Neuronal stem cell (in vitro differentiated cells): ENCODE measurements around the gene GMPPB.
"Not testable (repeated sequence)": the region's sequence is repeated elsewhere in the genome, so short reads cannot be mapped to it uniquely, and the experiment has no call there.

Experiments used
- DNase-seq: peaks from one replicate; pipeline ENCODE4 v3.0.0-alpha.2; 2013; ENCODE audit warnings: low spot score
- H2AFZ ChIP-seq: one replicate; pipeline ENCODE4 v1.6.1; 2013; ENCODE audit warnings: mild to moderate bottlenecking, low read length, inconsistent platforms
- H2AK5ac ChIP-seq: 2 replicates; pipeline ENCODE4 v1.6.1; 2013; ENCODE audit warnings: low read depth, mild to moderate bottlenecking, inconsistent platforms, low read length, moderate library complexity, mixed read lengths
- H2BK120ac ChIP-seq: 2 replicates; pipeline ENCODE4 v1.6.1; 2013; ENCODE audit warnings: low read depth, mild to moderate bottlenecking, inconsistent platforms, low read length, moderate library complexity, mixed read lengths
- H2BK12ac ChIP-seq: one replicate; pipeline ENCODE4 v1.6.1; 2013; ENCODE audit warnings: low read length, inconsistent platforms
- H2BK15ac ChIP-seq: 2 replicates; pipeline ENCODE4 v1.6.1; 2013; ENCODE audit warnings: mild to moderate bottlenecking, low read length, inconsistent platforms, mixed read lengths
- H2BK5ac ChIP-seq: one replicate; pipeline ENCODE4 v1.6.1; 2013; ENCODE audit warnings: inconsistent platforms, mild to moderate bottlenecking, low read length, moderate library complexity
- H3K14ac ChIP-seq: one replicate; pipeline ENCODE4 v1.6.1; 2013; ENCODE audit warnings: low read length, inconsistent platforms
- H3K18ac ChIP-seq: 2 replicates; pipeline ENCODE4 v1.6.1; 2013; ENCODE audit warnings: low read length, inconsistent platforms
- H3K23ac ChIP-seq: 2 replicates; pipeline ENCODE4 v1.6.1; 2013; ENCODE audit warnings: low read depth, mild to moderate bottlenecking, mixed read lengths, low read length, inconsistent platforms; ENCODE audit not compliant: poor library complexity
- H3K27ac ChIP-seq: replicated peaks from 3 replicates; pipeline ENCODE4 v1.5.1; 2013; ENCODE audit warnings: low read length, inconsistent platforms
- H3K27me3 ChIP-seq, 3 experiments: 2 replicates each; pipeline ENCODE4 v1.6.1; 2013; ENCODE audit warnings: low read length in 3 of 3, mild to moderate bottlenecking in 2 of 3, inconsistent platforms in 1 of 3, low read depth in 1 of 3, mixed read lengths in 1 of 3, moderate library complexity in 1 of 3; ENCODE audit not compliant: control insufficient read depth in 3 of 3, insufficient read depth in 3 of 3
- H3K36me3 ChIP-seq, 2 donors: replicated peaks in 1 of 2; 2 replicates each; pipeline ENCODE4 v1.6.1; 2013; ENCODE audit warnings: low read length in 2 of 2; ENCODE audit not compliant: control insufficient read depth in 2 of 2, insufficient read depth in 2 of 2
- H3K4ac ChIP-seq: 2 replicates; pipeline ENCODE4 v1.6.1; 2013; ENCODE audit warnings: inconsistent platforms, mild to moderate bottlenecking, low read length, moderate library complexity
- H3K4me1 ChIP-seq, 2 donors: 1 replicate in 1 of 2; 2 replicates in 1 of 2; pipeline ENCODE4 v1.6.1; 2013; ENCODE audit warnings: low read length in 2 of 2, low read depth in 1 of 2; ENCODE audit not compliant: control insufficient read depth in 2 of 2, insufficient read depth in 1 of 2
- H3K4me2 ChIP-seq: one replicate; pipeline ENCODE4 v1.6.1; 2013; ENCODE audit warnings: mild to moderate bottlenecking, low read length, inconsistent platforms; ENCODE audit not compliant: insufficient read depth, poor library complexity, severe bottlenecking
- H3K4me3 ChIP-seq, 2 donors: 2 replicates each; pipeline ENCODE4 v1.5.1; 2013; ENCODE audit warnings: low read length in 2 of 2, mild to moderate bottlenecking in 2 of 2, inconsistent platforms in 1 of 2, moderate library complexity in 1 of 2
- H3K79me1 ChIP-seq: one replicate; pipeline ENCODE4 v1.6.1; 2013; ENCODE audit warnings: low read depth, mild to moderate bottlenecking, inconsistent platforms, low read length, moderate library complexity
- H3K9ac ChIP-seq: one replicate; pipeline ENCODE4 v1.6.1; 2013; ENCODE audit warnings: mild to moderate bottlenecking, low read depth, low read length, inconsistent platforms; ENCODE audit not compliant: poor library complexity
- H3K9me3 ChIP-seq, 2 donors: replicated peaks in 1 of 2; 2 replicates each; pipeline versions ENCODE3 to v1.6.1; 2013; ENCODE audit warnings: low read length in 2 of 2, mild to moderate bottlenecking in 2 of 2, inconsistent platforms in 1 of 2, low read depth in 1 of 2, mixed read lengths in 1 of 2, moderate library complexity in 1 of 2; ENCODE audit not compliant: control insufficient read depth in 2 of 2, insufficient read depth in 1 of 2
- H4K8ac ChIP-seq: one replicate; pipeline ENCODE4 v1.6.1; 2013; ENCODE audit warnings: low read depth, mild to moderate bottlenecking, inconsistent platforms, low read length, moderate library complexity
- H4K91ac ChIP-seq: one replicate; pipeline ENCODE4 v1.6.1; 2013; ENCODE audit warnings: low read length, low read depth, mild to moderate bottlenecking, inconsistent platforms; ENCODE audit not compliant: poor library complexity
- WGBS, 2 donors: extraction: QIAGEN DNeasy Blood & Tissue Kit; methylation state at CpG; one replicate each; pipeline ENCODE4 v1.1.7; 2013; ENCODE audit warnings: missing lambda C conversion rate in 2 of 2, mixed read lengths in 1 of 2; ENCODE audit not compliant: insufficient read length in 2 of 2, insufficient replicate concordance in 1 of 2; ENCODE audit errors: extremely low coverage in 2 of 2; 5-methylcytosine and 5-hydroxymethylcytosine counted together

The GMPPB gene

DNA sequence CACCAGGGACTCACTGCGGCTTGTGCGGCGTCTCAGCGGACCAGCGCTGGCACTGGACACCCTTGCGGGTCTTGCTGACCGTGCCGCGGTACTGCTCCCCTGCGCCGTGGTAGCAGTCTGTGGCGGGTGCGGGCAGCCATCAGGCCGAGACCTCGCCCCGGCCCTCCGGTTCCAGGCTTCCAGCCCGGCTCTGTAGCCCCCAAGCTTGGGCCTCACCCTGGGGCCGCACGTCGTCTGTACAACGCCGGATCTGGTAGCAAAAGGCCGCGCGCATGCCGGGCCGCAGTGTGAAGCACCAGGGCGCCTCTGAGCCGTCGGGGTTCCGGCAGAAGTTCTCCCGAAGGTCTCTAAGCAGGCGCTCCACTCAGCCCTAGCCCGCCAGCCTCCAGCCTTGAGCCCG, 37.9 kb downstream of the GMPPB start:
- H2BK12ac ChIP-seq, H2BK15ac ChIP-seq, H3K27ac ChIP-seq, H3K9me3 ChIP-seq, H3K9ac ChIP-seq, H2BK5ac ChIP-seq, H4K8ac ChIP-seq, H3K23ac ChIP-seq, H2AK5ac ChIP-seq, H4K91ac ChIP-seq, H2BK120ac ChIP-seq, DNase-seq, H2AFZ ChIP-seq, H3K79me1 ChIP-seq, H3K14ac ChIP-seq, H3K4ac ChIP-seq, H3K27me3 ChIP-seq, H3K4me1 ChIP-seq, H3K18ac ChIP-seq, H3K4me3 ChIP-seq: not testable (repeated sequence)
- Histone ChIP-seq H3K36me3 (peaks cover 29 to 39% of the 10 kb centered on the region in 2 donors), H3K4me2 (peak overlapping the region; percentile 89)
- WGBS, 2 donors = no CpG with 5 or more reads among the region's 36 CpGs

DNA sequence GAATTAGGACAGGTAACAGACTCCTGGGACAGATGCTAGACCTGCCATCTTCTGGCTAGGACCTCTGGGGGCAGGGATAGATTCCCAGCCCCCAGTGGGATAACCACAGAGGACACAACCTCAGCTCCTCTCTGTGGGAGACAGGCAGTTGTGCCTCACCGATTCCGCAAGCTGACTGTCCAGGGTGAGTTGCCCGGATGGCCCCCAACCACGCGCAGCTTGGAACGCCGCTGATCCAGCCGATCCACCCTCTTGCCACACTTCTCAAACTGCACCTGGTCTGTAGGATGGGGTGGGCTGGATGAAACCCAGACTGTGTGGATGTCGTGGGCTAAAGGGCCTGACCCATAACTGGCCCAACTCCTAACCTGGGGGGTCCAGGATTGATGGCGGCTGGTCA, 38.6 kb downstream of the GMPPB start:
- no CpG with 5 or more reads among the region's 10 CpGs for WGBS, 2 donors
- not testable (repeated sequence) for H3K23ac ChIP-seq, H3K27me3 ChIP-seq, H3K27ac ChIP-seq, H3K14ac ChIP-seq, H3K4me3 ChIP-seq, H3K18ac ChIP-seq, H3K9me3 ChIP-seq, H4K8ac ChIP-seq, DNase-seq, H2AK5ac ChIP-seq, H2BK120ac ChIP-seq, H4K91ac ChIP-seq, H3K79me1 ChIP-seq, H2AFZ ChIP-seq, H3K4ac ChIP-seq, H2BK5ac ChIP-seq, H2BK15ac ChIP-seq, H3K9ac ChIP-seq, H3K4me1 ChIP-seq, H3K4me2 ChIP-seq, H2BK12ac ChIP-seq
- H3K36me3 ChIP-seq = peaks cover 34 to 46% of the 10 kb centered on the region in 2 donors

DNA sequence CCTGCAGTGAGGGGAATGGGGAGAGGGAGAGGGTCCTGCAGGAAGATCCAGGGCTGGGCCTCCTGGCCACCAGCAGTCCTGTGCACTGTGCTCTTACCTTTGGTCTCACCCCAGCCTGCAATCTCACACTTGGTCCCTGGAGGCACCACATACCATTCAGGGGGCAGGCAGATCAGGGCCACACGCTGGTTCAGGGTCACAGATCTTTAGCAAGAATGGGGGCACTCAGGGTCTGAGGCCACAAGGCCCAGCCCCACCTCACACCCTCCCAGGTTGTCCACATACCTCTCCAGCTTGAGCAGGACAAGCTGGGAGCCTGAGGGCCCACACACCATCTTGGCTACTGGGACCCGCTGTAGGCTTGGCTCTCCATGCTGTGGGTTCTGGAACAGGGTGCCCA, 39.3 kb downstream of the GMPPB start:
- H3K18ac ChIP-seq, H3K9ac ChIP-seq, H3K27me3 ChIP-seq, H3K14ac ChIP-seq, H3K4me1 ChIP-seq, H3K27ac ChIP-seq, H3K4me3 ChIP-seq, H3K4ac ChIP-seq, DNase-seq, H2AFZ ChIP-seq, H4K91ac ChIP-seq, H2AK5ac ChIP-seq, H3K79me1 ChIP-seq, H3K9me3 ChIP-seq, H2BK12ac ChIP-seq, H3K4me2 ChIP-seq, H2BK5ac ChIP-seq, H4K8ac ChIP-seq, H2BK120ac ChIP-seq, H3K23ac ChIP-seq, H2BK15ac ChIP-seq: not testable (repeated sequence)
- no CpG with 5 or more reads among the region's 2 CpGs for WGBS, 2 donors
- peaks cover 40 to 53% of the 10 kb centered on the region in 2 donors for H3K36me3 ChIP-seq

GRCh38 chr3:49683162-49683561, 40.6 kb downstream of the GMPPB start:
- no peak overlapping the region for H3K14ac ChIP-seq
- H2BK15ac ChIP-seq = no peak overlapping the region
- H3K4ac ChIP-seq = no peak overlapping the region
- no peaks in the 10 kb centered on the region for H3K79me1 ChIP-seq
- H3K18ac ChIP-seq = no peak overlapping the region
- no peak overlapping the region for H4K91ac ChIP-seq
- H2BK12ac ChIP-seq = no peak overlapping the region
- H3K27me3 ChIP-seq = peaks cover 0 to 3% (median 0%) of the 10 kb centered on the region in 3 experiments
- no peaks in the 10 kb centered on the region for H3K4me1 ChIP-seq
- H2BK120ac ChIP-seq = no peak overlapping the region
- no peak for DNase-seq
- H3K4me3 ChIP-seq = no peak overlapping the region
- no peak overlapping the region for H3K27ac ChIP-seq
- no peak overlapping the region for H2AK5ac ChIP-seq
- H2BK5ac ChIP-seq = peak overlapping the region; percentile 53
- H3K9me3 ChIP-seq = no peaks in the 10 kb centered on the region
- no peak overlapping the region for H2AFZ ChIP-seq
- H3K4me2 ChIP-seq = no peak overlapping the region
- H3K23ac ChIP-seq = peak overlapping the region; percentile 55
- peaks cover 53 to 66% of the 10 kb centered on the region in 2 donors for H3K36me3 ChIP-seq
- WGBS, 2 donors = no CpG with 5 or more reads among the region's 6 CpGs
- H4K8ac ChIP-seq = no peak overlapping the region
- H3K9ac ChIP-seq = peak overlapping the region; percentile 3
